HUES48 (cell line): ENCODE results near the gene CACNA1E.

Experiments used
- H3K27ac ChIP-seq: one replicate; pipeline ENCODE4 v1.7.0; 2013; ENCODE audit warnings: low read depth, low read length, inconsistent platforms
- H3K27me3 ChIP-seq: 2 replicates; pipeline ENCODE4 v1.6.1; 2013; ENCODE audit warnings: mild to moderate bottlenecking, low read length; ENCODE audit not compliant: control insufficient read depth, insufficient read depth
- H3K36me3 ChIP-seq: 2 replicates; pipeline ENCODE4 v1.6.1; 2013; ENCODE audit warnings: low read length; ENCODE audit not compliant: control insufficient read depth, insufficient read depth
- H3K4me1 ChIP-seq: 2 replicates; pipeline ENCODE4 v1.6.1; 2013; ENCODE audit warnings: mild to moderate bottlenecking, low read length; ENCODE audit not compliant: control insufficient read depth, insufficient read depth
- H3K4me3 ChIP-seq: 2 replicates; pipeline ENCODE4 v1.5.1; 2013; ENCODE audit warnings: mild to moderate bottlenecking, low read depth, low read length
- H3K9ac ChIP-seq: 2 replicates; pipeline ENCODE4 v1.6.1; 2013; ENCODE audit warnings: mild to moderate bottlenecking, low read depth, low read length, moderate library complexity
- H3K9me3 ChIP-seq: 2 replicates; pipeline ENCODE4 v1.6.1; 2013; ENCODE audit warnings: low read length; ENCODE audit not compliant: control insufficient read depth, insufficient read depth

Gene CACNA1E

GRCh38 chr1:181680871-181681270 is 197.6 kb downstream of the CACNA1E start:
- Histone ChIP-seq H3K9ac (no peak overlapping the region), H3K4me1 (no peaks in the 10 kb centered on the region; the same call in 1 of the 2 replicates), H3K9me3 (no peaks in the 10 kb centered on the region), H3K4me3 (no peak overlapping the region), H3K36me3 (no peaks in the 10 kb centered on the region), H3K27ac (no peak overlapping the region), H3K27me3 (no peaks in the 10 kb centered on the region)

GRCh38 chr1:181685211-181685610 is 201.9 kb downstream of the CACNA1E start:
- no peaks in the 10 kb centered on the region for H3K36me3 ChIP-seq
- no peaks in the 10 kb centered on the region for H3K4me1 ChIP-seq
- H3K4me3 ChIP-seq = no peak overlapping the region
- H3K27ac ChIP-seq = no peak overlapping the region
- H3K27me3 ChIP-seq = no peaks in the 10 kb centered on the region
- H3K9ac ChIP-seq = no peak overlapping the region
- H3K9me3 ChIP-seq = no peaks in the 10 kb centered on the region

- Histone ChIP-seq H3K27me3 (no peaks in the 10 kb centered on the region), H3K36me3 (no peaks in the 10 kb centered on the region), H3K27ac (no peak overlapping the region)
These were observed 218.6 kb downstream of the CACNA1E start for GRCh38 chr1:181701891-181702290.

GRCh38 chr1:181704546-181704945 is 221.2 kb downstream of the CACNA1E start:
- Histone ChIP-seq H3K4me1 (no peaks in the 10 kb centered on the region), H3K4me3 (no peak overlapping the region), H3K9ac (no peak overlapping the region), H3K9me3 (no peaks in the 10 kb centered on the region), H3K27me3 (no peaks in the 10 kb centered on the region), H3K36me3 (no peaks in the 10 kb centered on the region), H3K27ac (no peak overlapping the region)

More at GRCh38 chr1:181701891-181702290, 218.6 kb downstream of the CACNA1E start:
- H3K4me3 ChIP-seq = no peak overlapping the region
- H3K4me1 ChIP-seq = no peaks in the 10 kb centered on the region
- no peak overlapping the region for H3K9ac ChIP-seq
- no peaks in the 10 kb centered on the region for H3K9me3 ChIP-seq

GRCh38 chr1:181711820-181712219 is 228.5 kb downstream of the CACNA1E start:
- H3K4me1 ChIP-seq = peaks cover 11% of the 10 kb centered on the region
- no peaks in the 10 kb centered on the region for H3K36me3 ChIP-seq
- H3K4me3 ChIP-seq = no peak overlapping the region
- no peak overlapping the region for H3K27ac ChIP-seq
- no peaks in the 10 kb centered on the region for H3K9me3 ChIP-seq
- H3K9ac ChIP-seq = no peak overlapping the region
- no peaks in the 10 kb centered on the region for H3K27me3 ChIP-seq

- H3K4me1 ChIP-seq = peaks cover 12% of the 10 kb centered on the region
- H3K27me3 ChIP-seq = no peaks in the 10 kb centered on the region
- H3K36me3 ChIP-seq = no peaks in the 10 kb centered on the region
- no peaks in the 10 kb centered on the region for H3K9me3 ChIP-seq
- no peak overlapping the region for H3K4me3 ChIP-seq
- no peak overlapping the region for H3K27ac ChIP-seq
- no peak overlapping the region for H3K9ac ChIP-seq
These were observed 229.4 kb downstream of the CACNA1E start for GRCh38 chr1:181712711-181713110.

GRCh38 chr1:181714428-181714827 is 231.1 kb downstream of the CACNA1E start:
- Histone ChIP-seq H3K4me3 (no peak overlapping the region), H3K36me3 (no peaks in the 10 kb centered on the region), H3K9ac (no peak overlapping the region), H3K4me1 (peaks cover 18% of the 10 kb centered on the region), H3K27me3 (no peaks in the 10 kb centered on the region), H3K9me3 (no peaks in the 10 kb centered on the region), H3K27ac (peak overlapping the region; percentile 60)

- Histone ChIP-seq H3K36me3 (no peaks in the 10 kb centered on the region), H3K27ac (no peak overlapping the region), H3K27me3 (no peaks in the 10 kb centered on the region), H3K9me3 (no peaks in the 10 kb centered on the region), H3K9ac (no peak overlapping the region), H3K4me3 (no peak overlapping the region), H3K4me1 (peaks cover 18% of the 10 kb centered on the region)
These were observed 234.7 kb downstream of the CACNA1E start for GRCh38 chr1:181718034-181718433.

- Histone ChIP-seq H3K27ac (no peak overlapping the region), H3K27me3 (no peaks in the 10 kb centered on the region), H3K9ac (no peak overlapping the region), H3K4me1 (no peaks in the 10 kb centered on the region), H3K4me3 (no peak overlapping the region), H3K9me3 (no peaks in the 10 kb centered on the region), H3K36me3 (no peaks in the 10 kb centered on the region)
These were observed 243.1 kb downstream of the CACNA1E start for GRCh38 chr1:181726320-181727012.

- Histone ChIP-seq H3K4me3 (no peak overlapping the region), H3K27me3 (no peaks in the 10 kb centered on the region), H3K27ac (no peak overlapping the region), H3K36me3 (no peaks in the 10 kb centered on the region), H3K9me3 (no peaks in the 10 kb centered on the region), H3K4me1 (no peaks in the 10 kb centered on the region), H3K9ac (no peak overlapping the region)
These were observed 247.3 kb downstream of the CACNA1E start for GRCh38 chr1:181730606-181731005.

- Histone ChIP-seq H3K4me3 (no peak overlapping the region), H3K9me3 (no peaks in the 10 kb centered on the region), H3K36me3 (no peaks in the 10 kb centered on the region), H3K4me1 (no peaks in the 10 kb centered on the region), H3K27me3 (no peaks in the 10 kb centered on the region), H3K9ac (no peak overlapping the region), H3K27ac (no peak overlapping the region)
These were observed 249.1 kb downstream of the CACNA1E start for GRCh38 chr1:181732218-181732990.
